Adrenal gland (tissue), 5 donors: ENCODE measurements around the gene COL19A1.

Experiments
- POLR2A ChIP-seq, 2 donors: fragments of 450-650 bp; IDR thresholded peaks; one replicate each; pipeline ENCODE4 v1.6.1; 2017; ENCODE audit warnings: antibody characterized with exemption in 2 of 2, mild to moderate bottlenecking in 2 of 2, moderate library complexity in 1 of 2
- TF ChIP-seq, protein P1 (sequence below), 6 experiments: fragments of 450-650 bp in 4 of 6; fragments of 200-600 bp in 2 of 6; sonication (generic) in 1 of 6; IDR thresholded peaks; 1 replicate in 5 of 6; 2 replicates in 1 of 6; pipeline versions ENCODE4 v1.5.1 to v1.8.0; 2016 to 2021; ENCODE audit warnings: antibody characterized with exemption in 6 of 6, mild to moderate bottlenecking in 2 of 6, moderate library complexity in 1 of 6
- donor health status: DM: no; HTN: no; CAD: no.

DNA sequence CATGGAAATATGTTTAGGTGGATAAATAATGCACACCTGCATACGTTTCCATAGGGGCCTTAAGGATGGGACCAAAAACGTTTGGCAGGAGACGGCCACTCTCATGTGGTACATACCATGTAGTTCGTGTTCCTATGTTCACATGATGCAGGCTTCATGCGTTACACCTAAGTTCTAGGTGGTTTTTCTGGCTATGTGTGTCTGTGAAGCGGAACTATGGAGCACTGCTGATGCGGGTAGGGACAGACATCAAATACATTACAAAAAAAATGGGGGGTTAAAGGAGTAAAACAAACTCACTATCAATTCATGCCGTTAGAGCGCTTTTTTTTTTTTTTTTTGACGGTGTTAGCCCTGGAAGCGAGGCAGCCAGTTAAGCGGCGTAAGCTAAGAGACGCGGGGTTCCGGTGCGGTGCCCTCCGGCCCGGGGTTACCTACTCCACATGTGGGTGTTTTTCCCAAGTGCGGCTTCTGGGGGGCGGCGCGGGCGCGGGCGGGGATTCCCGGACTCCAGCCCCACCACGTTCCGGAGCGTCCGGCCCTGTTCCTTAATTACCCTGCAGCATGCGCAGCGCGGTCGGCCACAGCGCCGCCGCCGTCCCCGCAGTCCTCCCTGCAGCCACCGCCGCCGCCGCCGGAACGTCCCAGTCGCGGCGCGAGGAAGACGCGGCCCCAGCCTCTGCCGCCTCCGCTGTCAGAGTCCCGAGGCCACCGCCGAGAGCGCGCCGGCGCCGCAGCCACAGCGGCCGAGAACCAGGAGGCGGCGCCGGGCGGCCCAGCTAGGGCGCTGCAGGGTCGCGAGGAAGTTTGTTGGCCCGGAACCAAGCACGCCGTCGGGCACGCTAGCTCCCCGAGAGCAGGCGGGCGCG lies 648 bp downstream of the COL19A1 start:
- TF ChIP-seq, protein P1, sequence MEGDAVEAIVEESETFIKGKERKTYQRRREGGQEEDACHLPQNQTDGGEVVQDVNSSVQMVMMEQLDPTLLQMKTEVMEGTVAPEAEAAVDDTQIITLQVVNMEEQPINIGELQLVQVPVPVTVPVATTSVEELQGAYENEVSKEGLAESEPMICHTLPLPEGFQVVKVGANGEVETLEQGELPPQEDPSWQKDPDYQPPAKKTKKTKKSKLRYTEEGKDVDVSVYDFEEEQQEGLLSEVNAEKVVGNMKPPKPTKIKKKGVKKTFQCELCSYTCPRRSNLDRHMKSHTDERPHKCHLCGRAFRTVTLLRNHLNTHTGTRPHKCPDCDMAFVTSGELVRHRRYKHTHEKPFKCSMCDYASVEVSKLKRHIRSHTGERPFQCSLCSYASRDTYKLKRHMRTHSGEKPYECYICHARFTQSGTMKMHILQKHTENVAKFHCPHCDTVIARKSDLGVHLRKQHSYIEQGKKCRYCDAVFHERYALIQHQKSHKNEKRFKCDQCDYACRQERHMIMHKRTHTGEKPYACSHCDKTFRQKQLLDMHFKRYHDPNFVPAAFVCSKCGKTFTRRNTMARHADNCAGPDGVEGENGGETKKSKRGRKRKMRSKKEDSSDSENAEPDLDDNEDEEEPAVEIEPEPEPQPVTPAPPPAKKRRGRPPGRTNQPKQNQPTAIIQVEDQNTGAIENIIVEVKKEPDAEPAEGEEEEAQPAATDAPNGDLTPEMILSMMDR (IDR thresholded peaks at IDR 0.05), result peak in 2 of 6 experiments; percentile 18
- TF ChIP-seq POLR2A (IDR thresholded peaks at IDR 0.05), result peak in 1 of 2 donors; percentile 19
